Middle frontal gyrus (tissue), 1 donor: ENCODE measurements around the gene CDKAL1.
"Not testable (repeated sequence)": the region's sequence is repeated elsewhere in the genome, so short reads cannot be mapped to it uniquely, and the experiment has no call there.

Source experiments
- DNase-seq: peaks from one replicate; pipeline ENCODE4 v3.0.0-alpha.2; 2015; ENCODE audit warnings: low spot score; ENCODE audit errors: extremely low spot score

Gene CDKAL1

GRCh38 chr6:21230536-21230935 lies 696.3 kb downstream of the CDKAL1 start:
- DNase-seq: no peak

GRCh38 chr6:21235162-21235561 lies 700.9 kb downstream of the CDKAL1 start:
- no peak for DNase-seq

- no peak for DNase-seq
Observed at GRCh38 chr6:21238208-21238607, 704.0 kb downstream of the CDKAL1 start.

GRCh38 chr6:21240709-21241108 lies 706.5 kb downstream of the CDKAL1 start:
- no peak for DNase-seq

DNA sequence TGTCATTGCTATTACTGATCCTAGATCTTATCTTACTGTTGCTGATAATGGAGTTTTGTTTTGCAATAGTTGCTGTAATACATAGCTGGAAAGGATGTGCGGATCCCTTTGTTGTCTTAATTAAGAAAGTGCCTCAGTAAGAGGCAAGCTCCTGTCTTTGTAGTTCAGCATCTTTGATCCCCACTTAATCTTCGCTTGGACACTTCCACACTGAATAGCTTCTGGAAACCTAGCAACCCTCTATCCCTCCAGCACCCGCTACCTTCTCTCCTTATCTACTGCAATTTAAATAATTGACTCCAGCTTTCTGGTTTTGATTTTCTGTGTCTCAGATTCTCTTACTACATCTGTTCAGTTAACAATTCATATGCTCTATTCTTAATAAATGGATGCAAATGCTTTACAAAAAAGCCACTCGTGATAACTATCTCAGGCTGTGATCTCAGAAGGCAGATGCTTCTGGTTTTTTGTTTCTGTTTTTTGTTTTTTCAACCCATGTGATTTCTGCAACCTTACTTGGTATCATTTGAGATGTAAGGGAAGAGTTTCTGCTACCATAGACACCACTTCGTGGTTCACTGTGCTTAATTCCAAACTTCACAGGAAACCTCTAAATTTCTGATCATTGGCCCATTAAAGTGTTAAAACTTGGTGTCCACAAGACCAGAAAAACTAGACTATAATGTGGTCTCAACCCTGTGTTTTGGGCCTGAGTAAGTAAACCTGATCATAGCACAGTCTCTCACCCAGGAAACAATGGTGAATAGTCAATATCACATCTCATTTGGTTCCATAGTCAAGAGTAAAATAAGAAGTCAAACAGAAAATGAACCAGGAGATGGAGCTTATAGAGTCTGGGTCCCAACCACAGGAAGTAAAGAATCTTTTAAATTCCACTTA lies 707.2 kb downstream of the CDKAL1 start:
- DNase-seq: no peak

DNA sequence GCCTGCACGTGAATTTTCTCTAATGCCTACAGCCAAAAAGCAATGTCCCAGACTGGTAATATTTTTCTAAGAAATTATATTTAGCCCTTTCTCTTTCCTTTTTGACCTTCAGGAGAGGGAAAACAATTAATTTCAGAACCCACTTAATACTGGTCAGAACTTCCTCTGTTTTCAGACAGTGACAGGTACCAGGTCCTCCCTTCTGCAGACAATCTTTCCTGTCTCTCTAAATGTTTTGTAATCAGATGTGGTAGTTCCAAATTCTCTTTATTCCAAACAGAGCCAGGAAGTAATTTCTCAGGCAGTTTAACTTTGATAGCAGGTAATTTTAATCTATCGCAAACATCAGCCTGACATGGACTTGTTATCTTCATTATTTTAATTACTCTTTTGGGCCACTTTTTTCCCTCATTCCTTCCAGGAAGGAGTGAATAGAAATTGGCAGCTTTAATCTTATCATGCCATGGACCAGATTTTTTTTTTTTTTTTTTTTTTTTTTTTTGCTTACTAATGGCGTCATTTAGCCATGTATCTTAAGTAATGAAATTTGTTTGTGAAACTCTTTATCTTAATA lies 710.7 kb downstream of the CDKAL1 start:
- no peak for DNase-seq

GRCh38 chr6:21245488-21245887 lies 711.2 kb downstream of the CDKAL1 start:
- DNase-seq: no peak

DNA sequence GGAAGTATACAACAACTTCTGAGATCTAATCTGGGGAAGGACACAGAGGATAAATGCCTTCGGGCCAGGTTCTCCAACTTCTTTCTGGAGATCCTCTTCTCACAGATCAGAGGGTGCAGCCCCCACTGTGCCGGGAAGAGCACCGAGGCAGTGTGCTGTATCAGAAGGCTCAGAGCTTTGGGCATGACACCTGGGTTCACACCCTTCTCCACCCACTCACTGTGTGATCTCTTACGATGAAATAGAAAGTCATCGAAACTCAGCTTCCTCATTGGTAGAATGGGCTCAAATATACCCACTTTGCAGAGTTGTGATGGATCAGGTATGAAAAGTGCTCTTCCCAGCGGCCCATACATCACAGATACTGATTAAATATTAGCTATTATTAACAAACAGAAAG lies 711.8 kb downstream of the CDKAL1 start:
- DNase-seq: no peak

DNA sequence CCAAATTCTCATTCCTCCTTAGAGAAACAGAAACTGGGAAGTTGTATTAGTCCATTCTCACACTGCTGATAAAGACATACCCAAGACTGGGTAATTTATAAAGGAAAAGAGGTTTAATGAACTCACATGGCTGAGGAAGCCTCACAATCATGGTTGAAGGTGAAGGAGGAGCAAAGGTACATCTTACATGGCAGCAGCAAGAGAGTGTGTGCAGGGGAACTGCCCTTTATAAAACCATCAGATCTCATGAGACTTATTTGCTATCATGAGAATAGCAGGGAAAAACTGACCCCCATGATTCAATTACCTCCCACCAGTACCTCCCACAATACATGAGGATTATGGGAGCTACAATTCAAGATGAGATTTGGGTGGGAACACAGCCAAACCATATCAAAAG lies 720.2 kb downstream of the CDKAL1 start:
- DNase-seq: not testable (repeated sequence)

DNA sequence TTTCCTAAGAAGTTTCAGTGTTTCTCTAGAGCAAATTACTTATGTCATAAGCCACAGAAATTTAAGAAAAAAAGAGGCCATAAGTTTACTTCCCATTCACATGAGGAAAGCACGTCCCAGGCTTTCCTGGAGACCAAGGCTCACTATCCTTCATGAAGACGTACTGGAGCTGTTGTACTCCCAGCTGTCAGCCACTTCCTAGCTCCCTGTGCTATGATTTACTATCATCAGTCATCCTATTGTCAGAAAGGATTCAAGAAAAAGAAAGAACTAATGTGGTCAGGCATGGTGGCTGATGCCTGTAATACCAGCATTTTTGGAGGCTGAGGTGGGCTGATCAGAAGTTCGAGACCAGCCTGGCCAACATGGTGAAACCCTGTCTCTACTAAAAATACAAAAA lies 721.9 kb downstream of the CDKAL1 start:
- DNase-seq: no peak

GRCh38 chr6:21257125-21257524 lies 722.9 kb downstream of the CDKAL1 start:
- no peak for DNase-seq

DNA sequence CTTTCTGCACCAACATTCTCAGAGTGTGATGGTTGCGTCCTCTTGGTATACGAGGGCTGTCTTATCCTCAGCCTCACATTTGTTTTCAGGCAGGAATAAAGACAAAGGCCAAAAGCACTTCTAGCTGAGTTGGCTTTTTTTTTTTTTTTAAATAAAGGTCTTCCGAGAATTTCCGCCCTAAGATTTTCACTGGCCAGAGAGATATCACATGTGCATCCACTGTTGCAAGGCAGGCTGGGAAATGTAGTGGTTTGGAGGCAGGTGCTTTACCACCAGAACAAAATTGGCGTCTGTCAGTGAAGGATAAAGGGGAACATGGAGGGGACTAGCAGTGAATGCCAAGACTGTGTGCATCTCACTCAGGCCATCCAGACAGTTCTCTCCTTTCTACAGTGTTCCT lies 724.4 kb downstream of the CDKAL1 start:
- no peak for DNase-seq

- no peak for DNase-seq
Observed at GRCh38 chr6:21259660-21260059, 725.4 kb downstream of the CDKAL1 start.

GRCh38 chr6:21262504-21262903 lies 728.2 kb downstream of the CDKAL1 start:
- DNase-seq: no peak

DNA sequence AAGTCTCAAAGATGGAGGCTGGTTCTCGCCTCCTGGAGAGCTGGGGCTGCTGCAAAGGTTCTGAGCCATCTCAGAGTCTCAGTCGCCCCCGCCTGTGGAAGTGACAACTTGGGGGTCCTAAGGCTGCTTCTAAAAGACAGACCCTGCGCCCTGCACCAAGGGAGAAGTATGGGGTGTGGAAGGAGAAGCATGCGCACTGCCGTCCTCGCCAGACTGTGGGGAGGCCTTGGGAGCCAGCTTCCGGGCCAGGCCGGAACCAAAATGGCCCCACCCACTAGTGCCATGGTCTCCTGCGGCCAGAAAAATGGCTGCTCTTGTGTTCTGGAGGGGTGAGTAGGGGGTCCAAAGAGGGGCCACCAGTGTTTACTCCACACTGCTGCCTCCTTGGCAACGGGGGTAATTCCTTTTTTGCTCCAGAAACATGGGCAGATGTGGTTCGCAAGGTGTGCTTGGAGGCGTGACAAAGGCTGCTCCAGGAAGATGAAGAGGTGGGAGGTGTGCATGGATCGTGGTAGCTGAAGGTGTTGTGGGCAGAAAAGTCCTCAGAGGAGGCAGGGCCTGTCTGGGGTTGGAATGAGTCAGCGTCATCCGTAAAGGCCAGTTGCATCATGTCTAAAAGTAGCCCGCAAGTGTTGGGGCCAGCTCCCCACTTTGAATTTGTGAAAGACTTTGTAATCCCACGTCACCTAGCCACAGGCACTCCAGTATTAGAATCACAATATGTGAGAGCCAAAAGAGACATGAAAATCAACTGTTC lies 729.5 kb downstream of the CDKAL1 start:
- DNase-seq: no peak

DNA sequence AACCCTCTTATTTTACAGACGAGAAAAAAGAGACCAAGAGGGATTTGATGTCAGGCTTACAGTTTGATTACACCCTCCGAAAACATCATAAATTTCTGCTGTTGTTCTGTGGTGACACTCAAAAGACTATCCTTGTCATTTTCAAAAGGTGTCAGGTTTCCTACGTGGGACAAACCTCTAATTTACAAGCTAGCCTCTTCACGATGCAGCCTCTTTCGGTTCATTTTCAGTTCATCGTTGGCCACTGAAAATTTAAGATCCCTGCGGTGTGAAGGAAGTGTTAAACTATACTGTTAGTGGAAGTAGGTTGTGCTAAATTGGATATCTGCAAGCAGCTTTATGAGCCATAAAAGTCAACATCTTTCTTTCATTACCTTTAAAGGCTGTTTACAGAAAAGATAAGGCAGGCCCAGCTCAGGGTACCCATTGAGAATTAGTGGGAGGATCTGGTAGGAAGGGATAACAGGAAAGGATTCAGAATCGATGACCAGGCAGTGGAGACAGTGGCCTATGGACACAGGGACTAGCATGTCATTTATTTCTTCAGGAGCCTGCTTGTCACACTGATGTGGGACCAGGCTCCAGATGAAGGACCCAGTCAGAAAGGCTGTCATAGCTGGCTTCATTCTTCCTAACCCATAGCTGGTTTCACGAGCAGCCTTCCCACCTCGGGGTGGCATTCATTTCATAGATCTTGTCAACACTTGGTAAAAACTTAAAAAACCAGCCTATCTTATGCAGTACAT lies 730.2 kb downstream of the CDKAL1 start:
- DNase-seq: no peak

GRCh38 chr6:21265034-21265729 lies 730.9 kb downstream of the CDKAL1 start:
- DNase-seq: no peak

DNA sequence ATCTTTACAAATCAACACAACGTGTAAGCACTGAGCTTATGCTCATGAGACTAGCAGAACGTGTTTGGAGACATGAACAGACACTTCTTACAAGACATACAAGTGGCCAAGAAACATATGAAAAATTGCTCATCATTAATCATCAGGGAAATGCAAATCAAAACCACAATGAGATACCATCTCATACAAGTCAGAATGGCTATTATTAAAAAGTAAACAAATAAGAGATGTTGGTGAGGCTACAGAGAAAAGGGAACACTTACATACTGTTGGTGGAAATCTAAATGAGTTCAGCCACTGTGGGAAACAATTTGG lies 731.4 kb downstream of the CDKAL1 start:
- no peak for DNase-seq

GRCh38 chr6:21270636-21271201 lies 736.5 kb downstream of the CDKAL1 start:
- DNase-seq: no peak

DNA sequence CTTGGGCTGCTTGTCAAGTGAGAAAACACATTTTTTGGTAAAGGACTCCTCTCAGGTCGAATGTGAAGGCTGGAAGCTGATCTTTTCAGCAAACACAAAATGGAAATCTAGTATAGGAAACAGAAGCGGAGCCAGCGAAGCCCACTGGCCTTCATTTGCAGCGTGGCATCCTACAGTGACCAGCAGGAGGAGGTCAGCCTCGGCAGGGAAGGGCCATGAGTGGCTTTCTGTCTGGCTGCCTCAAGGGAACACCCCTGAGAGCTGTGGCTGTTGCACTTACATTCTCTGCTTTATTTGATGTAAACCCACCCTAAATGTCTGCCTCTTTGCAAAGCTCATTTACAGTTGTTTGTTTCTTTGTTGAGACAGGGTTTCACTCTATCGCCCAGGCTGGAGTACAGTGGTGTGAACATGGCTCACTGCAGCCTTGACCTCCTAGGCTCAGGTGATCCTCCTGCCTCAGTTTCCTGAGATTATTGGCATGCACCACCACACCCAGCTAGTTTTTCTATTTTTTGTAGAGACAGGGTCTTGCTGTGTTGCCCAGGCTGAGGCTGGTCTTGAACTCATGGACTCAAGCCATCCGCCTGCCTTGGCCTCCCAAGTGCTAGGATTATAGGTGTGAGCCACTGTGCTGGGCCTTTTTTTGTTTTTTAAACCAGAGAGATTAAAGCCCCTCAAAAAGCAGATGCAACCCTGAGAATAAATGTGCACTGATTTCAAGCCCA lies 737.3 kb downstream of the CDKAL1 start:
- no peak for DNase-seq
